ENCODE data around the gene EDIL3.
A peak's percentile ranks its signal among the peaks of the same experiment; 100 is the strongest.

Gene EDIL3

DNA sequence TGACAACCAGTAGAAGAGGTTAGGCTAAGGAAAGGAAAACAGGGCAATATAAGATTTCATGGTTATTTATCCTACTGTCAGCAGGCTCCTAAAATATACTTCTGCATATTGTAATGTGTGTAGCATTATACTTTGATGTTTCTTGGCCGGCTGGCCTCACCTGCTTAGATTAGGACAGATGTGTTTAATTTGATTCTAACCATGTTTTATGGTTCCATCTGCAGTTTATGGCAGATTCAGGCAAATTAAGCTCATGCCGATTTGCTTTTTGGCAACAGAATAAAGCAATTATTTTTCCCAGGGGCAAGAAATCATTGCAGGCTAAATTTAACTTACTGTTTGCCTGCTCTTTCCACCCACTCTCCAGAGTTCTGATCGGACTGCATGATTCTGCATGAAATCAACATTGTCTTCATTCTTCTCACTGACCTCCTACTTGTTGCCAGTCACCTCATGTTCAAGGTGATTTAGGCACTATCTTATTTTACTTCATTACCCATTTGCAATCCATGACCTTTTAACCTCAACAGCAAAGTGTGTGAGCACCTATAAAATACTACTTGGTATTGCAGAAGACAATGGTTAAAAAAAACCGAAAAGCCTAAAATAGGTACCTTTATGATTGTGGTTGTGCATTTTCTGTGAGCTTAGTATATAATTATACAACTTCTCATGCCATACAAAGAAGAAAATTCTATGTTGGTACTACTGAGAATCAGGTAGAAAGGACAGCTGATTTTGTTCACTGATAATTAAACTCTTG is 125.2 kb downstream of the EDIL3 start:
- DNase-seq (ENCODE audit: low read depth) = no peak

DNA sequence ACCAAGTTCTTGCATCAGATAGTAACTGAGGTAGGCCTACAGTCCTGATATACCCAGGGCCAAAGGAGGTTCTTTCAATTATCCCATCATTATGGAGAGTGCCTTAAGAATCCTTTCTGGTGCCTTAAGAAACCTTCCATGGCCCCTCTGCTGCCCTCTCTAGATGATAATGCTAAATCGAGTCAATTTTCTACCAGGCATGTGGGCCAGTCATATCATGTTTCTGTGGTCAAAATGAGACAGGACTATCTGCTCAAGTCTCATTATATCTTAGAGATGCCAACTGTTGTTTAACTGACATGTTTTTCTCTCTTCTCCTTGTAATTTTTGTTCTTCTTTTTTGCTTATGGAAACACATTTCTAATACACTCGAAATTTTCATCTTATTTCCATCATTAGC is 127.6 kb downstream of the EDIL3 start:
- DNase-seq (ENCODE audit: low read depth) = no peak

DNA sequence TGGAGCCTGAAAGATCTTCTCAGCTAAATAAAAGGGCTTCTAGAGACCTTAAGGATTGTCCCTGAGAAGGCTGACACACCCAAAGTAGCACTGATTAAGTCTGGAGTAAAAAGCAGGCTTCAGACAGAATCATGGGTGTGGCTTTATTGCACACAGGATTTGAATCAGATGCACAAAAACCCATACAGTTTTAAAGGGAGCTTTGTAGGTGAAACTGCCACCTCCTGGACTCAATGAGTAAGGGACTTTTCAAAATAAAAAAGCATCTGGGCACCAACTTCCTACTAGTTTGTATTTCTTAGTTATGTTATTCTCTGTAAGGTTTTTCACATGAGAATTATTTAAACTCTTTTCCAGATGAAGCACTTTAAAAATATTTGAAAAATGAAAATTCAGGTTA is 129.4 kb downstream of the EDIL3 start:
- DNase-seq (ENCODE audit: low read depth) = no peak

DNA sequence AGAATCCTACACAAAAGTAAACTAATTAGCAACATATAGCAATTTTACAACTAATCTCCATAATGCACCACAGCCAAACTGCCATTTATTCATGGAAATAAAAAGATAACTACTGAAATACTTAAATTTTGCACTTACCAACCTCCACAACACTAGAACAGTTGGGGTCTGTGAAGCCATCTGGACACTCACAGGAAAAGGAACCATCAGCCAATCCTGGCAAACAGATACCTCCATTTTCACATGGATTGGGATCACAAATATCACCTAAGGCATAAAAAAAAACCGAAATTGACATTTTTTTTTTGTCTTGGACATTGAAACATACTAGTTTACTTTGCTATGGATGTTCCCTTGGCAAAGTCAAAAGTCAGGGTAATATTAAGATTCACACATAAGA is 130.7 kb downstream of the EDIL3 start:
- DNase-seq (ENCODE audit: low read depth) = no peak

DNA sequence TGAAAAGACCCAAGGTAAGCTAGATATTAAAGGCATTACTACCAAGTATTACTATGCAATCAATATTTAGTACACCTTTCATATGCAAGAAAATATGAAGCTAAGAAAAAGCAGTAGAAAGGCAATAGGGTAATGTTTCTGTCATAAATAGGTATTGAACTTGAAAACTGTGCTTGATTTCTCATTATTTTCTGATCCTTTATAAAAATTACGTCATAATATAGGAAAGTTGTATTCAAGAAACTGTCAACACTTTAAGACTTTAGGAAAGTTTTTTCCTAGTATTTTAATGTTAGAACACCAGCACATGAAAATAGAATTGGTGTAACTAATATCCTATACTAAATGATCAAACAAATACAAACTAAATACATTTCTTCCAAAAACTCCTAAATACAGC is 133.2 kb downstream of the EDIL3 start:
- no peak for DNase-seq (ENCODE audit: low read depth)

GRCh38 chr5:84249918-84250630 is 134.6 kb downstream of the EDIL3 start:
- peak; percentile 34 for DNase-seq (ENCODE audit: low read depth)

DNA sequence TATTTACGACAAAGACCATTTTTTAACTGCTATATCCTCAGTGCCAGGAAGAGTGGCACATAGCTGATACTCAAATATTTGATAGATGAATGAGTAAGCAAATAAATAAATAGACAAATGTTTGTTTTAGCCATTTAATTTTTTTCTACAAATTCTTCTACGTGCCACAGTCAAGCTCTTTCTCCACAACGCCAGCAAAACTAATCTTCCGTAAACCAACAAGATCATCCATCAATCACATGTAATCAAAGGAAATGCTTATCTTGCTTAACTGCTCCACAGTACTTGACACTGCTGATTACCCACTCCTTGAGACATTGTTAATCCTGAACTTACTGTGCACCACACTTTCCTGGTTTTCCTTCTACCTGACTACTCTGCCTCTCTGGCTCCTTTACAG is 136.7 kb downstream of the EDIL3 start:
- no peak for DNase-seq (ENCODE audit: low read depth)

DNA sequence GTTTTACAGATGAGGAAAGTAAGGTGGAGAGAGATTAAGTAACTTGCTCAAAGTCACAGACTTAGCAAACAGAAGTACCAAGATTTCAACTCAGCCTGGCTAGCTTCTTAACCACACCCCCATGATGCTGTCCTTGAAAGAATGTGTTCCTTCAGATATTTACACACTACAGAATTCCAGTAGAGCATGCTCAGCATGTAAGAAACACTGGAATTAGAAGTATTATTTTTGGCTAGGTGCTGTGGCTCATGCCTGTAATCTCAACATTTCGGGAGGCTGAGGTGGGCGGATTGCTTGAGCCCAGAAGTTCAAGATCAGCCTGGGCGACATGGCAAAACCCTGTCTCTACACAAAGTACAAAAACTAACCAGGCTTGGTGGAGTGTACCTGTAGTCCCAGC is 142.4 kb downstream of the EDIL3 start:
- peak; percentile 5 for DNase-seq (ENCODE audit: low read depth)

DNA sequence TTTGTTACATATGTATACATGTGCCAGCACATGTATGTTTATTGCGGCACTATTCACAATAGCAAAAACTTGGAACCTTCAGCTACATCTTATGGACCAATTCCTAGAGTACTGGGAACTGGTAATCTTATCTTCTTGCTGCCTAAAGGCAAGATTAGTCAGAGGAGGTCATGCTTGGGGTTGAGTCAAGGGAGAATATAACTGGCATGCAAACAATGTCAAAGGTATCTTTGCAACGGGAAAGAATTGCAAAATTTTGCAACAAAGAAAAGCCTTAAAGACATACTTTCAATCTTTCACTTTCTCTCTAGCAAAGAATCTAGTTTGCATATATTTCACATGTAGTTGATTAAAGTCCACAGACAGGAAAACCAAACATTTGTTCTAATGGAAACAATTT is 145.2 kb downstream of the EDIL3 start:
- no peak for DNase-seq (ENCODE audit: low read depth)

GRCh38 chr5:84237126-84237525 is 147.6 kb downstream of the EDIL3 start:
- DNase-seq (ENCODE audit: low read depth) = no peak

DNA sequence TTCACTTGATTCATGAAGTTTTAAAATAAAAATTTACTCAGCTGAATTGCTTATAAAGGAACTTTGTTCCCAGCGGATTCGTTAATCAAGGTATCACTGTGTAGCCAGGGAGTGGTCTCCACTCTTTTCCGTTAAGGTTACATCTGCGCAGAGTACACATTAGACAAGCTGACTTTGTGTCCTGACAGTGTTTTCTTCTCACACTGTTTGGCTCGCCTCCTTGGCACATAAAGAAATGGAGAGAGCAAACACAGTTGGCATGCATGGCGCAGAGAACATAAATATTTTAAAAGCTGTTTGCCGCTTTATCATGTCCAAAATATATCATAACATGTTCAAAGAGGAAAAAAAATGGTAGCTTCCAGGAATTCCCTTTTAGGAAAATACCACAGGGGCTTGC is 153.2 kb downstream of the EDIL3 start:
- no peak for DNase-seq (ENCODE audit: low read depth)

DNA sequence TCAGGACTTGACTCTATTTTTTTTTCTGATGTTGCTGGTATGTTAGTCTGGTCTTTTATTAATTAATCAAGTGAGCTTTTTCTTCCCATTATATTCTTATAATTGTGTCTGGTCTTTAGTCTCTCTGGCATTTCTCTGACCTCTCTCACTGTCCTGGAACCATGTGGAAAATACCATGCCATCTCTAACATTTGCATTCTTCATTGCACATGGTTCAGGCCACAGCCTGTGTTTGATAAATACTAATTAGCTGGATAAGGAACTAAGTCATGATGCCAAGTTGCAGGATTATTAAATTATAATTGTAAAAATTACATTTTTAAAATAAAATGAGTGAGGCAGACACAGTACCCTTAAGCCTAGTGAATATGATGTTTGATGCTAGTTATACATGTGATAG is 155.6 kb downstream of the EDIL3 start:
- DNase-seq (ENCODE audit: low read depth) = no peak

DNA sequence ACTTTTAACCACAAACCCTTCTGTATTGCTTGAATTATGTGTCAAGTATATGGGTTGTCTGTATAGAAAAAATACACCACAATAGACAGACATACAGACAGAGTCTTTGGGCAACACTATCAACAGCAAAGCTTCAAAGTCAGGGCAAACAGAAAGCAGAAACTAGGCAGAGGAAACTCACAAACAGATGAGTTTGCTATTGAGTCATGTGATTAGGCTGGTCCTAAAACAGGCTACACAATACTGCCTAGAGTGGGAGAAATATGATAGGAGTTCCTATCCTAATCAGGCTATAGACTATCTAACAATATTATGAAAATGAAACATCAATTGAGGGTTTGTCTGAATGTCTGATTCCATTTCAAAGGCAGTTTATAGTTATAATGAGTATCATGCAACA is 156.4 kb downstream of the EDIL3 start:
- DNase-seq (ENCODE audit: low read depth) = no peak

DNA sequence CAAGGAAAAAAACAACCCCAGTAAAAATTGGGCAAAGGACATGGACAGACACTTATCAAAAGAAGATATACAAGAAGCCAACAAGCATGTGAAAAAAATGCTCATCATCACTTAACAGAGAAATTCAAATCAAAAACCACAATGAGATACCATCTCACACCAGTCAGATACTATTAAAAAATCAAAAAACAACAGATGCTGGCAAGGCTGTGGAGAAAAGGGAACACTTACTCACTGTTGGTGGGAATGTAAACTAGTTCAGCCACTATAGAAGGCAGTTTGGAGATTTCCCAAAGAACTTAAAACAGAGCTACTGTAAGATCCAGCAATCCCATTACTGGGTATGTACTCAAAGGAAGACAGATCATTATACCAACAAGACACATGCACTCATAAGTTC is 157.4 kb downstream of the EDIL3 start:
- no peak for DNase-seq (ENCODE audit: low read depth)

GRCh38 chr5:84218546-84218945 is 166.1 kb downstream of the EDIL3 start:
- DNase-seq (ENCODE audit: low read depth) = no peak

DNA sequence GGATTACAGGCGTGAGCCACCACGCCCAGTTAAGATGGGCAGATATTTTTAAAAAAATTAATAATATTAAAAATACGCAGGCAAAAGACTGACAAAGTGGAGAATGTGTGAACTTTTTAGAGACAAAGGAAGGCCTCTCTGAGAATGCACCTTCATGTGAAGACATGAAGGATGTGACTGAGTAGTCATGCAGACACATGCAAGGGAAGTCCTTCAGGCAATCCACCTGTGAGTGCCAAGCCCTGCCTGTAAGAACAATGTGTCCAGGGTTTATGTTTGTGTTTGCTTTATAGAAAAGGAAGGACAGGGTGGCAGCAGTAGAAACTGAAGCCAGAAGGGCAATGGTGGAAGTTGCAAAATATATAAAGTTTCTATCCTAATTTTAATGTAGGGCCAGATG is 169.2 kb downstream of the EDIL3 start:
- DNase-seq (ENCODE audit: low read depth) = no peak

DNA sequence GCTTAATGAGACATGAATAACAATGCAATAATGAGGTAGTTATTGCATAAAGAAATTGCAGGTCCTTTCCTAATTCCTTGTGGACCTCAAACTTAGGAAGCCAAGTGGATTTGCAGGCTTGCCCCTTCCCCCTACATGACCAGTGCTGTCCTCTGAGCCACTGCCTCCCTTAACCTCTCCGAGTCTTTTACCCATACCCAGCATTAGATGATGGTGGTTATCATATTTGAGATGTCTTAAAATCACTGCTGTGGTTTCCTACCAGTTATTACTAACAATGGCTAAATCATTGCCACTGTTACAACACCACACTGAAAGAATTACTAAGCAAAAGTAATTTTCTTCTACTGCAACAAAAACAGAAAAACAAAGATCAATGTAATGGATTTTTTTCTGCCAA is 170.8 kb downstream of the EDIL3 start:
- DNase-seq (ENCODE audit: low read depth) = no peak

DNA sequence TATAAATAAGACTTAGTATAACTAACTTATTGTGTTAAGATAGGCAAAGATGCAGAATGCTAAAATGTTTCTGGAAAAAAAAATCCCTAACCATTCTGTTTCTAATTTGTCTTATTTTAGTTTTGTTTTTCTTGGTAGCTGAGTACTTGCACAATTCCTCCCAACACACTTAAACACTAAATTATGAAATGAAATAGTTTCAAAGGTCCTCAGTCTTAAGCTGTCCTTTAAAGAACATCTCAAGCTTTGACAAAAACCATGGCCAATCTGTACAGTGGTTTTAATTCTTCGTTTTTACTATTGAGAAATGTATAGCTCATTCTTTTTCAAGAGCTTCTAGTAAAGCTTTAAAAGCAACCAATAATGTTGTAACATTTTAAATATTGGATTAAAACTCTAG is 171.5 kb downstream of the EDIL3 start:
- no peak for DNase-seq (ENCODE audit: low read depth)

DNA sequence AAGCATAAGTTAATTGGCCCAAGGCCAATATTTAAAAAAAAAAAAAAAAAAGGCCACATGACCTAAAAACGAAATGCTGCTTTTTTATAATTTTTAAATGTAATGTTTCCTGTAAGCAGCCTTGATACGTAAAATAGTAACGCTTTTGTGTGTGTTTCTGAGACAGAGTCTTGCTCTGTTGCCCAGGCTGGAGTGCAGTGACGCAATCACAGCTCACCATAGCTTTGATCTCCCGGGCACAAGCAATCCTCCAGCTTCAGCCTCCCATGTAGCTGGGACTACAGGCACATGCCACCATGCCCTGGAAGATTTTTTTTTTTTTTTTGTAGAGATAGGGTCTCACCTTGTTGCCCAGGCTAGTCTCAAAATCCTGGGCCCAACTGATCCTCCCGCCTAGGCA is 179.9 kb downstream of the EDIL3 start:
- no peak for DNase-seq (ENCODE audit: low read depth)

DNA sequence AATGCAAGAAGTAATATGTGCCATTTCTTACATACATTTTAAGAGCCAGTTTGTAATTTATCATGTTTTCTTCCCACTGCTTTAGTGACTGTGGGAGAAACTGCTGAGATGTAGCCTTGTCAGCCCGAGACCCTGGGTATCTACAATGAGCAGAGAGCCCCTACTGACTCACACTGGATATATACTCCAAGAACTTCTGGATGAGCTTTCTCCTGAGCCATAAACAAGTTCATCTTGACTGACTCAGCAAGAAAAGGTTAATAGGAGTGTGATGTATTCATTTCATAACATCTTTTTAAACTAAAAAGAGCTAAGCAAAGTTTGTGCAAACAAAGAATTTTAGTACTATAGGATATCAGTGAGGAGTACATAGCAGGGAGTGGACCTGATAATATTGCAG is 182.5 kb downstream of the EDIL3 start:
- DNase-seq (ENCODE audit: low read depth) = no peak

DNA sequence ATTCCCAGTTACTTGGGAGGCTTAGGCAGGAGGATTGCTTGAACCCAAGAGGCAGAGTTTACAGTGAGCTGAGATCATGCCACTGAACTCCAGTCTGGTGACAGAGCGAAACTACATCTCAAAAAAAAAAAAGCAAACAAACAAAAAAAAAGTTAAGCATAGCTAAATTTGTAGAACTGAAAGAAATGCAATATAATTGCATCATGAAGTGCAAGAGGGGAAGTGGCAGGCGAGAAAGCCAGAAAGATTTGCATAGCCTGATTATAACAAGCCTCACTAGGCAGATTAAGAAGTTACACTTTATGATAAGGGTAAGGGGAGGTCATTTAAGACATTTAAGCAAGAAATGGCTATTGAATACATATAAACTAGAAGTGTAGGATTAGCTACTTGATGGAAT is 187.1 kb downstream of the EDIL3 start:
- no peak for DNase-seq (ENCODE audit: low read depth)

- no peak for DNase-seq (ENCODE audit: low read depth)
Measured at GRCh38 chr5:84191281-84191680, 193.4 kb downstream of the EDIL3 start.

DNA sequence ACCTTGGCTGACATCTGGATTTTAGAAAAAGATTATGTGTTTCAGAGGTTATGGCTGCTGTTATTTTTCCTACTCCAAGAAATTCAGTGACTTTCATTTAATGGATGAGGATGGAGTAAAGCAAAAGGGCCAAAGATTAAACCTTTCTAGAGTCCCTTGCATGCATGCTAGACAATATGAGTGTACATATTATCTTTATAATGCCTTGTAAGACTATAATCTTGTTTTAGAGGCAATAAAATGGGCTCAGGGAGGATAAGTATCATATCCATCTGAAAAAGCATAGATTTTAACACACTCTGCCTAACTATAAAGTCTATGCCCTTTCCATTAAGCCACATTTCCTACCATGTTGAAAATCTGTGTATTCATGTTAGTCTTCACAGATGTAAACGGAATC is 199.8 kb downstream of the EDIL3 start:
- no peak for DNase-seq (ENCODE audit: low read depth)

DNA sequence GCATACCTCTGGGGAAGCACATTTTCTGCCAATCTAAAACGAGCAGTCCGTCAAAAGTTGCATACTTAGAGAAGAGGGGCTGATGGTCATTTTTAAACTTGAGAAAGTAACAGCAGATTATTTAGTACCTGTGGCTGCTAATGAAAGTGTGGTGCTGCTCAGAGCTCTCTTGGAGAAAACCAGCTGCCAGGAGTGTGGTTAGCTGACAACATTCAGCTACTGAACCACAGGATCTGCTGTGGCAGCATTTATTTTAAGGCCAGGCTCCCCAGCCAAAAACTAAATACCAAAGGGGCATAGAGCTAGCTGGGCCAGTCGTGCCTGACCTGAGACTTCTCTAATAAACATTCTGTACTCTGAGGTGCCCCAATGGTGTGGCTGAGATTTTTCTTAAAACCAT is 203.6 kb downstream of the EDIL3 start:
- DNase-seq (ENCODE audit: low read depth) = no peak

All from GM04504 (cell line).